ENCODE results near the gene ZDHHC24.
"Not testable (repeated sequence)": the region's sequence is repeated elsewhere in the genome, so short reads cannot be mapped to it uniquely, and the experiment has no call there.

Gene ZDHHC24

GRCh38 chr11:66546368-66546965 is 619 bp upstream of the ZDHHC24 start, which contains the start of gene ACTN3:
TSS of gene ACTN3 (plus strand) at chr11:66546903. CDS start at chr11:66546938, 35 bp downstream.
- H3K4me3 ChIP-seq (ENCODE audit: low read depth, low read length), result peak within 1 kb of the TSS; percentile 94
- no peak for TF ChIP-seq CTCF (IDR thresholded peaks at IDR 0.05; ENCODE audit: borderline replicate concordance, insufficient read depth, low read depth, low read length)

- peak overlapping the region; percentile 94 for H3K4me3 ChIP-seq (ENCODE audit: low read depth, low read length)
Measured at GRCh38 chr11:66544952-66545351, 896 bp downstream of the ZDHHC24 start.

- H3K4me3 ChIP-seq (ENCODE audit: low read depth, low read length), result no peak overlapping the region
- TF ChIP-seq CTCF (IDR thresholded peaks at IDR 0.05; ENCODE audit: borderline replicate concordance, insufficient read depth, low read depth, low read length), result peak; percentile 74
Measured at GRCh38 chr11:66543263-66544107, 2.4 kb downstream of the ZDHHC24 start.

- TF ChIP-seq CTCF (IDR thresholded peaks at IDR 0.05; ENCODE audit: borderline replicate concordance, insufficient read depth, low read depth, low read length), result no peak
- H3K4me3 ChIP-seq (ENCODE audit: low read depth, low read length), result no peak overlapping the region
Measured at GRCh38 chr11:66542362-66542761, 3.5 kb downstream of the ZDHHC24 start.

GRCh38 chr11:66541892-66542291 is 4.0 kb downstream of the ZDHHC24 start:
- no peak for TF ChIP-seq CTCF (IDR thresholded peaks at IDR 0.05; ENCODE audit: borderline replicate concordance, insufficient read depth, low read depth, low read length)

GRCh38 chr11:66540598-66540997 is 5.2 kb downstream of the ZDHHC24 start:
- not testable (repeated sequence) for H3K4me3 ChIP-seq (ENCODE audit: low read depth, low read length)

More at GRCh38 chr11:66541892-66542291, 4.0 kb downstream of the ZDHHC24 start:
- H3K4me3 ChIP-seq (ENCODE audit: low read depth, low read length), result no peak overlapping the region

DNA sequence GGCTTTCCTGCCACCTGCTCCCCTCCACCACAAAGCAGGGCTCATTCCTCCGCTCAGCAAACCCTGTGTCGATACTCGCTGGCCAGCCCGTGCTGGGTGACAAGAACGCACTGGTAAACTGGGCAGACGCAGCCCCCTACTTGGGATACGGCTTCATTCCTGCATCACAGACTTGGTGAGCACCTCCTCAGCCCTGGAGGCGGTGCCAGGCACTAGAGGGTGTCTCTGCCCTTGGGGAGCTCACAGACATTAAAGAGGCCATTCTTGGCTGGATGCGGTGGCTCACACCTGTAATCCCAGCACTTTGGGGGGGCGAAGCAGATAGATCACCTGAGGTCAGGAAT is 6.0 kb downstream of the ZDHHC24 start:
- H3K4me3 ChIP-seq (ENCODE audit: low read depth, low read length), result no peak overlapping the region
- no peak for TF ChIP-seq CTCF (IDR thresholded peaks at IDR 0.05; ENCODE audit: borderline replicate concordance, insufficient read depth, low read depth, low read length)

DNA sequence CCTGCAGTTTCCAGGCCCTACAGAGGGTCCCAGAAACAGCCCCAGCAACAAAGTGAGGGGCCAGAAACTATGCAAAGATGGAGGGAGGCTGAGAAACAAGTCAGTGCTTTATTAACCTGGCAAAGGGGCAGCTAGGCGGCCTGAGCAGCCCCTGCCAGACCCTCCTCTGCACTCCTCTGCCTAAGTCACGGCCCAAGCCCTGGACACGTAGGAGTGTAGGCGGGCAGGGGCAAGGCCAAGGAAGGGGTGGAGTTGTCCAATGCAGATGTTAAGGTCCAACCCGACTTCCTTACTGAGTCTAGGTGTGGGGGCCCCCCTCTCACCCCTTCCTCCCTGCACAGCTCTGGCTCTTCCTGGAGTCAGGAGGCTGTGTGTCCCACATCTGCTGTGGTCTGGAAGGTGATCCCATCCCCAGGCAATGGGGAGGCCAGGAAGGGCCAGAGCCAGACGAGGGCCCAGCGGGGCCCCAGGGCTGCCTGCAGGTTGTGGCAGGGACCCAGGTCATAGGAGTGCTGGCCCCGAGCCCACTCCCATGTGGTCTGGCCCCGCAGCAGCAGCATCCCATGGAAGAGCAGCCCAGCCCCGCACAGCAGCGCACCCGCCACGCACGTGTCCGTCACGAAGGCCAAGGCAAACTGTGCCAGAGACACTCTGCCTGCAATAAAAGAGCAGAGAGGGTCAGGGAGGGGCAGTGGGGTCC is 6.5 kb downstream of the ZDHHC24 start:
- H3K4me3 ChIP-seq (ENCODE audit: low read depth, low read length), result no peak overlapping the region
- TF ChIP-seq CTCF (IDR thresholded peaks at IDR 0.05; ENCODE audit: borderline replicate concordance, insufficient read depth, low read depth, low read length), result no peak

Data from GM12875 (cell line).